ENCODE results near the gene CAPN5. TPM values are rescaled to one million over a fixed set of nuclear protein-coding genes. Genes with fewer than 3 reads are reported as not detected.

The CAPN5 gene
- total RNA-seq, 1 donor from 2014 or later, result 6.5 TPM

DNA sequence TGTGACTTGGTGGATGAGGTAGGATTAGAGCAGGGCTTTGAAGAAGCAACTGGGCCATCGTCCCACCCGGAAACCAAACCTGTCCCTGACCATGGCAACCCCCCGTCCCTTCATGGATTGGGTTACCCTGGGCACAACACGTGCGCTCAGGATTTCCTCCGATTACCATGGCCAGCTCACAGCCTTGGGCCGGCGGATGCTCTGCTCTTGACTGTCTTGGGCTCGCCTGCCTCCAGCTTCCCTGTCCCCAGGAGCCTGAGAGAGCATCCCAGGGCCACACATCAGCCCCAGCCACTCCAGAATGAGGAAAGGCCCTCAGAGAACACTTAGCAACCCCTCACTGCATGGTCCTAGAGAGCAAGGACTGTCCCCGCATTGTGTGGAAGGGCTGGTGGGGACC lies 84.1 kb downstream of the CAPN5 start:
- no peak for ATAC-seq
- no peak for DNase-seq
- intact Hi-C loops (cut with DNase I), result no loop called here
- Histone ChIP-seq H3K4me3 (no peak overlapping the region), H3K27me3 (peaks cover 4% of the 10 kb centered on the region), H3K36me3 (no peaks in the 10 kb centered on the region), H3K4me1 (peaks cover 6% of the 10 kb centered on the region), H3K9me3 (no peaks in the 10 kb centered on the region), H3K27ac (no peak overlapping the region)
- TF ChIP-seq, protein P1, sequence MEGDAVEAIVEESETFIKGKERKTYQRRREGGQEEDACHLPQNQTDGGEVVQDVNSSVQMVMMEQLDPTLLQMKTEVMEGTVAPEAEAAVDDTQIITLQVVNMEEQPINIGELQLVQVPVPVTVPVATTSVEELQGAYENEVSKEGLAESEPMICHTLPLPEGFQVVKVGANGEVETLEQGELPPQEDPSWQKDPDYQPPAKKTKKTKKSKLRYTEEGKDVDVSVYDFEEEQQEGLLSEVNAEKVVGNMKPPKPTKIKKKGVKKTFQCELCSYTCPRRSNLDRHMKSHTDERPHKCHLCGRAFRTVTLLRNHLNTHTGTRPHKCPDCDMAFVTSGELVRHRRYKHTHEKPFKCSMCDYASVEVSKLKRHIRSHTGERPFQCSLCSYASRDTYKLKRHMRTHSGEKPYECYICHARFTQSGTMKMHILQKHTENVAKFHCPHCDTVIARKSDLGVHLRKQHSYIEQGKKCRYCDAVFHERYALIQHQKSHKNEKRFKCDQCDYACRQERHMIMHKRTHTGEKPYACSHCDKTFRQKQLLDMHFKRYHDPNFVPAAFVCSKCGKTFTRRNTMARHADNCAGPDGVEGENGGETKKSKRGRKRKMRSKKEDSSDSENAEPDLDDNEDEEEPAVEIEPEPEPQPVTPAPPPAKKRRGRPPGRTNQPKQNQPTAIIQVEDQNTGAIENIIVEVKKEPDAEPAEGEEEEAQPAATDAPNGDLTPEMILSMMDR (IDR thresholded peaks at IDR 0.05), result no peak

DNA sequence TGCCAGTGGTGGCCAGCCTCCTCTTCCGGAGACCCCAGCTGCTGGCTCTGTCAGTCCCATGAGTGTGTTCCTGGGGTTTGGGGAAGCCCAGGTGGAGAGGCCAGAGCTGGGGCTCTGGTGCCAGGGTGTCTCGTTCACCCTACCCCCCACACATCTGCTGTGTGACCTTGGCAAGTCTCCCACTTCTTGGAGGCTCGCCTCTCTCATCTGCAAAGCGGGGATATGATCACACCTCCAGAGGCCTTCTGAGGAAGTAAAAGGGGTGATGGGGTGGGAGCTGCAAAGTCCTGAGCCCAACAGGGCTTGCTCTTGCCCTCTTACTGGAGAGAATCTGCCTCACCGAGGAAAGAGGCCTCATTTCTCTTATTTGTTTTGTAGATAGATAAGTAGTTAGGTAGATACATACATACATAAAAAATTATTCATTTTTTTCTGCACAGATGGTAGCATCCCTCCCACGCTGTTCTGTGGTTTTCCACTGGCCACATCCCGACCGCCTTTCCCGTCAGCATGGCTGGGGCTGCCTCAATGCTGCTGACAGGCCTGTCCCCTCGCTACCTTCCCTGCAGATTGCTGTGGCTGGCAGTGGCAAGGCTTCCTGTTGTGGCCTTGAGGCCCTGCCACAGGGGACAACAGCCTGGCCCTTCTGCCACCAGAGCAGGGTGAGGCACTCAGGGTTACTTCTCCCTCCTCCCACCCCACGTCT lies 85.2 kb downstream of the CAPN5 start:
- Histone ChIP-seq H3K9me3 (no peaks in the 10 kb centered on the region), H3K36me3 (no peaks in the 10 kb centered on the region), H3K4me1 (peaks cover 6% of the 10 kb centered on the region), H3K27me3 (peaks cover 4% of the 10 kb centered on the region), H3K27ac (no peak overlapping the region), H3K4me3 (no peak overlapping the region)
- intact Hi-C loops (cut with DNase I), result no loop called here
- DNase-seq (no peak), ATAC-seq (peak; percentile 8)
- TF ChIP-seq, protein P1 (IDR thresholded peaks at IDR 0.05), result no peak

DNA sequence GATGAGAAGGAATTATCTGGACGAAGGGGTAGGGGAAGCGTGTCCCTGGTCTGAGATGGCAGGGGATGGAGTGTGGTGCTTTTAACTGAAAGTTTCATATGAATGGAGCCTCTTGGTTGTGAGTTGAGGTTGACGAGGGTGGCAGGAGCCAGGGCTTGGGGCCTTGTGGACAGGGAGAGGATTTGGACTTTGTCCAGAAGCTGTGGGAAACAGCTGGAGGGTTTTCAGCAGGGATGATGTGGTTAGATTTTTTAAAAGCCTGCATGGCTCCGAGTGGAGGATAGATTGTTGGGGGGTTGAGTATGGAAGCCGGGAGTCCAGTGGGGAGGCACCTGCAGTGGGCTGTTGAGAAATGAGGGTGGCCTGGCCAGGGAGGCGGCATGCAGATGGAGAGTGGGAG lies 86.1 kb downstream of the CAPN5 start:
- no peaks in the 10 kb centered on the region for H3K9me3 ChIP-seq
- H3K36me3 ChIP-seq, result no peaks in the 10 kb centered on the region
- H3K27me3 ChIP-seq, result peaks cover 4% of the 10 kb centered on the region
- no peak overlapping the region for H3K27ac ChIP-seq
- no peak for ATAC-seq
- H3K4me3 ChIP-seq, result no peak overlapping the region
- intact Hi-C loops (cut with DNase I), result no loop called here
- peaks cover 5% of the 10 kb centered on the region for H3K4me1 ChIP-seq
- DNase-seq, result no peak
- TF ChIP-seq, protein P1 (IDR thresholded peaks at IDR 0.05), result no peak

DNA sequence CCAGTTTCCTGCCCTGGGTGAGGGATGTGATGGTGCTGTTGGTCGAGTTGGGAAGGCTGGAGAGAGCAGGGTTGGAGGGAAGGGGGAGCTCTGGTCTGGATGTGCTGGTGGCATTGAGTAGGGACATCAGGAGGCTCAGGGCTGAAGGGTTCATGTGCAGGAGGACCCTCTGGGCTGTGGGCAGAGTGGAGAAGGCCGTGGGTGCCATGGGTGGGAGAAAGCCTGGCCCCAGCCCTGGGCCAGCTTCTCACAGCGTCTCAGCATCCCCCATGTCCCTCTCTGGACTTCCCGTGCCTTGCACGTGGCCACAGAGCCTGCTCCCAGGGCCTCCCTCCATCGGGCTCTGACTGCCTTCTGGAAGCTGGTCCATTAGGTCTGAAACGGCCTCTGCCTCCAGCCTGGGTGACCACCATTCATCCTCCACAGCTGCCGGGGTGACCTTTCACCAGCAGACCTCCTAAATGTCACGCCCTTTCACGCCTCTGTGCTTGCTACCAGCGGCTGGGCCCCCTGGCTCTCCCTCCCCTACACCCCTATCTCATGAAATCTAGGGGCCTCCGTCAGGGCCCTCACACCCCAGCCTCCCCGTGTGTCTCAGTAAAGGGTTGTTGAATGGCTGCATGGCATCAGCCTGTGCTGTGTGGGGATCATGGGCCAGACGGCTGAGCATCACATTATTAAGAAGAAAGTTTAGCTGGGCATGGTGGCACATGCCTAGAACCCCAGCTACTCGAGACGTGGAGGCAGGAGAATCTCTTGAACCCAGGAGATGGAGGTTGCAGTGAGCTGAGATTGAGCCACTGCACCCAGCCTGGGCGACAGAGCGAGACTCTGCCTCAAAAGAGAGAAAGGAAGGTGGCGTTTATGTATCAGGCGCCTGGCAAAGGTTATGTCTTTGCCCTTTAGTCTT lies 86.8 kb downstream of the CAPN5 start:
- intact Hi-C loops (cut with DNase I), result no loop called here
- Histone ChIP-seq H3K27ac (no peak overlapping the region), H3K9me3 (no peaks in the 10 kb centered on the region), H3K4me3 (no peak overlapping the region), H3K4me1 (no peaks in the 10 kb centered on the region), H3K27me3 (peaks cover 4% of the 10 kb centered on the region), H3K36me3 (no peaks in the 10 kb centered on the region)
- no peak for DNase-seq
- no peak for ATAC-seq
- TF ChIP-seq, protein P1 (IDR thresholded peaks at IDR 0.05), result no peak

DNA sequence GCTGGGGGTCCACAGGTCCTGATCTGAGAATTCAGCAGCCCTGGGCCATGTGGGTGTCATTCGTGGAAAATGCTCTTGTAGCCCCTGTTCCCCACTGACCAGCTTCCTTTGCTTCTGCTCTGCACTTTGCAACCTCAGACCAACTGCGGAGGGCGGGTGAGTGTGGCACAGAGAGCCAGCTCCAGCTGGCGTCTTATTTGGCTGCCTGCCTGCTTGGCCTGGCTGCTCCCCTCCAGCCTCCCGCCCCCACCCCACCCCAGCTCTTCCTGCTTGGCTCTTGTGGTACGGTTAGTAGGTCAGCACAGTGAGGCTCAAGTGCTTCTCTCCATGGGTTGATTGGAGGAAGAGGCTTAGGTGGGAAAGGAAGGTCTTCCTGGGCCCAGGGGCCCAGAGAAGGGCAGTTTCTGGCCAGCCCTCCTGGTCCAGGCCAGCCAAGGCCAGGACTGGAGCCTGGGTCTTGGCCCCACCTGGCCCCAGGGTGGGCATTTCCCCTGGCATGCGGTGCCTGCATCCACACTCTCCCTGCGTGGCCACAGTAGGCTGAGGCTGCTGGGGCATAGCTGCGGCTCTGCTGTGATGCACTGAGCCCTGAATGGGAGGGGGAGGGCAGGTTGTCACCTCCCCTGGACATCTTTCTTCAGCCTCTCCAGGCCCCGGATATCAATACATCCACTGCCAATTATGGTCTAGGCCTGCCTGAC lies 87.8 kb downstream of the CAPN5 start:
- ATAC-seq, result no peak
- H3K9me3 ChIP-seq, result no peaks in the 10 kb centered on the region
- H3K27me3 ChIP-seq, result peaks cover 4% of the 10 kb centered on the region
- no peak overlapping the region for H3K4me3 ChIP-seq
- no peaks in the 10 kb centered on the region for H3K36me3 ChIP-seq
- no peak for DNase-seq
- TF ChIP-seq, protein P1 (IDR thresholded peaks at IDR 0.05), result no peak
- no peaks in the 10 kb centered on the region for H3K4me1 ChIP-seq
- H3K27ac ChIP-seq, result no peak overlapping the region
- intact Hi-C loops (cut with DNase I), result no loop called here
